T-cell (primary cell): ENCODE data around the gene DCTD. TPM values are rescaled to one million over a fixed set of nuclear protein-coding genes. Genes with fewer than 3 reads are reported as not detected.

Experiments
- ATAC-seq, 4 experiments: fragments of 200-7000 bp in 3 of 4; fragments of 150-1000 bp in 1 of 4; cut with Tn5 transposase; replicated peaks in 1 of 4; 1 replicate in 3 of 4; 2 replicates in 1 of 4; pipeline ENCODE4 v1.10.0; 2021; ENCODE audit warnings: moderate library complexity in 3 of 4, mild to moderate bottlenecking in 2 of 4, moderate number of reproducible peaks in 1 of 4
- CTCF ChIA-PET, 2 donors: fragments of 300-600 bp; sonication (Branson Sonifier 250); formaldehyde crosslinking; loops; one replicate each; lab custom pipeline; 2022; ENCODE audit warnings: antibody characterized with exemption in 2 of 2; lab: Charles Lee
- POLR2A ChIA-PET, 2 donors: fragments of 300-600 bp; sonication (Branson Sonifier 250); formaldehyde crosslinking; loops; one replicate each; lab custom pipeline; 2022; ENCODE audit warnings: antibody characterized with exemption in 2 of 2; lab: Charles Lee
- DNase-seq, 35 experiments: peaks; one replicate each; pipeline versions ENCODE4 v3.0.0 to v3.0.0-alpha.2; 2013 to 2023
- H3K27ac ChIP-seq: one replicate; pipeline ENCODE4 v1.5.1; 2013; ENCODE audit warnings: low read length
- H3K27me3 ChIP-seq, 2 experiments: replicated peaks in 1 of 2; 1 replicate in 1 of 2; 2 replicates in 1 of 2; pipeline versions ENCODE4 v1.6.1 to v1.7.0; 2013; ENCODE audit warnings: low read length in 1 of 2, mixed read lengths in 1 of 2; ENCODE audit not compliant: control insufficient read depth in 2 of 2, insufficient read depth in 2 of 2; ENCODE audit errors: extremely low read depth in 1 of 2
- H3K36me3 ChIP-seq, 2 donors: 1 replicate in 1 of 2; 2 replicates in 1 of 2; pipeline versions ENCODE4 v1.6.1 to v1.7.0; 2013; ENCODE audit warnings: low read length in 1 of 2; ENCODE audit not compliant: control insufficient read depth in 2 of 2, insufficient read depth in 1 of 2; ENCODE audit errors: extremely low read depth in 1 of 2
- H3K4me1 ChIP-seq, 2 experiments: 1 replicate in 1 of 2; 2 replicates in 1 of 2; pipeline versions ENCODE4 v1.6.1 to v1.7.0; 2013; ENCODE audit warnings: low read length in 2 of 2, mixed read lengths in 1 of 2; ENCODE audit not compliant: insufficient read depth in 2 of 2, control insufficient read depth in 1 of 2; ENCODE audit errors: extremely low read depth in 1 of 2
- H3K4me3 ChIP-seq, 2 donors: 1 replicate in 1 of 2; 2 replicates in 1 of 2; pipeline versions ENCODE4 v1.5.1 to v1.7.0; 2013; ENCODE audit warnings: mild to moderate bottlenecking in 2 of 2, low read length in 1 of 2, moderate library complexity in 1 of 2; ENCODE audit not compliant: control insufficient read depth in 1 of 2; ENCODE audit errors: extremely low read depth in 1 of 2
- H3K9me3 ChIP-seq: 2 replicates; pipeline ENCODE4 v1.7.0; 2013
- H3K27ac Mint-ChIP-seq, 2 donors: one replicate each; pipeline ENCODE4 v1.8.0; 2020 to 2021; ENCODE audit warnings: mild to moderate bottlenecking in 2 of 2, mixed read lengths in 2 of 2
- H3K27me3 Mint-ChIP-seq, 2 donors: one replicate each; pipeline ENCODE4 v1.8.0; 2021 to 2022; ENCODE audit warnings: mixed read lengths in 2 of 2
- H3K36me3 Mint-ChIP-seq: one replicate; pipeline ENCODE4 v1.8.0; 2021; ENCODE audit warnings: mixed read lengths
- H3K4me1 Mint-ChIP-seq, 3 donors: one replicate each; pipeline ENCODE4 v1.8.0; 2020 to 2022; ENCODE audit warnings: mixed read lengths in 3 of 3, mild to moderate bottlenecking in 1 of 3
- H3K4me3 Mint-ChIP-seq, 3 donors: one replicate each; pipeline ENCODE4 v1.8.0; 2020 to 2022; ENCODE audit warnings: mild to moderate bottlenecking in 3 of 3, mixed read lengths in 3 of 3, moderate library complexity in 3 of 3
- H3K9me3 Mint-ChIP-seq, 3 donors: one replicate each; pipeline ENCODE4 v1.8.0; 2020 to 2022; ENCODE audit warnings: mixed read lengths in 3 of 3
- WGBS: methylation state at CpG from one replicate; pipeline ENCODE4 v1.1.5; 2013; ENCODE audit warnings: missing lambda C conversion rate; ENCODE audit not compliant: insufficient coverage; 5-methylcytosine and 5-hydroxymethylcytosine counted together
- total RNA-seq, 35 experiments: library from RNA in 6 of 35; stranded (reverse) in 6 of 35; fragments of 120-200 nt in 1 of 35; gene quantifications; one replicate each; pipeline versions ENCODE4 v1.2.1 to v1.2.4 and lab custom pipeline; 2013 to 2026

Gene DCTD
- total RNA-seq, 5 donors from 2014 or later (not counting 1 experiment from before 2014, with no cell fraction given): 55.3 to 78.7 (median 68.8) TPM

GRCh38 chr4:182885022-182885737 is 32.0 kb downstream of the DCTD start:
- WGBS: no CpG with 5 or more reads among the region's 3 CpGs
- ATAC-seq (no peak), DNase-seq (no peak)
- Histone ChIP-seq H3K27me3 (no peaks in the 10 kb centered on the region), H3K9me3 (peaks cover 3% of the 10 kb centered on the region), H3K4me3 (peak overlapping the region in 1 of 2 donors; percentile 27), H3K36me3 (peaks cover 3 to 50% of the 10 kb centered on the region in 2 donors), H3K4me1 (no peaks in the 10 kb centered on the region), H3K27ac (no peak overlapping the region)
- H3K4me1 Mint-ChIP-seq: no peaks in the 10 kb centered on the region
- H3K36me3 Mint-ChIP-seq: peaks cover 86% of the 10 kb centered on the region
- H3K4me3 Mint-ChIP-seq: no peak overlapping the region
- H3K27me3 Mint-ChIP-seq: no peaks in the 10 kb centered on the region
- H3K27ac Mint-ChIP-seq: no peak overlapping the region
- H3K9me3 Mint-ChIP-seq: peaks cover 3 to 17% (median 11%) of the 10 kb centered on the region in 3 donors
- ChIA-PET POLR2A (no interaction called here), CTCF (no interaction called here)

DNA sequence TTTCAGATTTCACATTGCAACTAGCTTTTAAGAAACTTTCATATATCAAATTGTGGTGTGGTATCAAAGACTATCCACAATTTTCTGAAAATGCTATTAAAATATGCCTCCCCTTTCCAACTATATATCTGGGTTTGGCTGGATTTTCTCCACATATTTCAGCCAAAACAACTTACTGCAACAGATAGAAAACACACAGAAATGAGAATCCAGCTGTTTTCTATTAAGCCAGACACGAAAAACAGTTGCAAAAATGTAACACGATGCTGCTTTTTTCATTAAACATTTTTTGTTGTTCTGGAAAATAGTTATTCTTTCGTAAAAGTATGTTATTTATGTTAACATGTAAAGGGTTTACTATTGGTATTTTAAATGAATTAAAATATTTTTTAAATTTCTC is 33.1 kb downstream of the DCTD start:
- H3K27ac Mint-ChIP-seq: no peak overlapping the region
- H3K4me3 ChIP-seq: no peak overlapping the region
- ChIA-PET CTCF (no interaction called here), POLR2A (no interaction called here)
- H3K4me1 Mint-ChIP-seq: no peaks in the 10 kb centered on the region
- no peak for DNase-seq
- no peak overlapping the region for H3K27ac ChIP-seq
- no peaks in the 10 kb centered on the region for H3K27me3 Mint-ChIP-seq
- H3K9me3 Mint-ChIP-seq: peaks cover 3 to 17% (median 11%) of the 10 kb centered on the region in 3 donors
- no peaks in the 10 kb centered on the region for H3K27me3 ChIP-seq
- peaks cover 74% of the 10 kb centered on the region for H3K36me3 Mint-ChIP-seq
- no peak overlapping the region for H3K4me3 Mint-ChIP-seq
- H3K36me3 ChIP-seq: peaks cover 3 to 40% of the 10 kb centered on the region in 2 donors
- no peak for ATAC-seq
- H3K9me3 ChIP-seq: peaks cover 3% of the 10 kb centered on the region
- 100% methylated on average over 2 of the region's 3 CpGs for WGBS
- H3K4me1 ChIP-seq: no peaks in the 10 kb centered on the region

DNA sequence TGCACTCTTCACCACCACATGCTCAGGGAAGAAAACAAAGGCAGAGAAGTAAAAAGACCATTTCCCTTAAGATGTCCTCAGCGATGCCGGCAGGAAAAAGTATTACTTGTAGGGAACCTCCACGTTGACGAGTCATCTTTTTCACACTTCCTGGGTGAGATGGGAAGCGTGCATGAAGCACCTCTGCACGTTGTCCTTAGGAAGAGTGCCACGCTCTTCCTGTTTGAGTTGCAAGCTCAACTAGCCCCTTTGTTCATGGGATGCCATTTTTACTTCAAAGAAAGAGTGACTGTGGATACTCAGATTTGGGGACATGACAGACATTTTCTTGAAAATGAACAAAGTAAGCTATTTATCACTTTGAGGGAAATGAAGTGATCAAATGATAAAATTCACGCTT is 33.8 kb downstream of the DCTD start:
- ATAC-seq (no peak), DNase-seq (no peak)
- WGBS: 90% methylated on average over 5 of the region's 8 CpGs
- Mint-ChIP-seq H3K27me3 (no peaks in the 10 kb centered on the region), H3K36me3 (peaks cover 67% of the 10 kb centered on the region), H3K4me3 (no peak overlapping the region), H3K4me1 (no peaks in the 10 kb centered on the region), H3K9me3 (peaks cover 3 to 17% (median 11%) of the 10 kb centered on the region in 3 donors), H3K27ac (no peak overlapping the region)
- no peaks in the 10 kb centered on the region for H3K27me3 ChIP-seq
- H3K9me3 ChIP-seq: peaks cover 3% of the 10 kb centered on the region
- CTCF ChIA-PET: no interaction called here
- no peak overlapping the region for H3K27ac ChIP-seq
- no peak overlapping the region for H3K4me3 ChIP-seq
- no peaks in the 10 kb centered on the region for H3K4me1 ChIP-seq
- peaks cover 3 to 33% of the 10 kb centered on the region in 2 donors for H3K36me3 ChIP-seq
- POLR2A ChIA-PET: no interaction called here

DNA sequence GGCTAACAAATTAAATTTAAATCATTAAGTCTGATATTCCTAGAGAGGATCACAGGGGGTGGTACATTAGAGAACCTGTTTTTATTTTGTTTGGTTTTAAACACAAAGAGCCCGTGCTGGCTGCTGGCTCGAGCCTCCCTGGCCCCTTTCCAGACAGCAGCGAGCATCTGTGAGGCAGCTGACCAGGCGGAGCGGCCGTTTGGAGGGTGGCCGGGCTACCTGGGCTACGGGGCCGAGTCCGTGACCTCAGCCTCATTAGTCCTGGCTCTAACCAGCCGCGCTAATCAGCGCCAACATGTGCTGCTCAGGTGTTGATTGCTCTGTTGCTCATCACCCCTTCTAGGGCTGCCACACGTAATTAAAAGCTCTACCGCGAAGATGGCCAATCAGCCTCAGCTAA is 35.3 kb downstream of the DCTD start:
- ATAC-seq: no peak
- H3K36me3 ChIP-seq: peaks cover 4 to 26% of the 10 kb centered on the region in 2 donors
- no peak overlapping the region for H3K4me3 Mint-ChIP-seq
- ChIA-PET CTCF (no interaction called here), POLR2A (no interaction called here)
- H3K27me3 Mint-ChIP-seq: no peaks in the 10 kb centered on the region
- peaks cover 65% of the 10 kb centered on the region for H3K36me3 Mint-ChIP-seq
- no peaks in the 10 kb centered on the region for H3K4me1 Mint-ChIP-seq
- H3K27me3 ChIP-seq: no peaks in the 10 kb centered on the region
- no peak for DNase-seq
- H3K4me1 ChIP-seq: no peaks in the 10 kb centered on the region
- no peak overlapping the region for H3K27ac ChIP-seq
- H3K4me3 ChIP-seq: no peak overlapping the region
- H3K9me3 ChIP-seq: peaks cover 3% of the 10 kb centered on the region
- no peak overlapping the region for H3K27ac Mint-ChIP-seq
- H3K9me3 Mint-ChIP-seq: peaks cover 3 to 17% (median 11%) of the 10 kb centered on the region in 3 donors
- 93% methylated on average over 16 of the region's 16 CpGs for WGBS

GRCh38 chr4:182880387-182881356 is 36.5 kb downstream of the DCTD start:
- peaks cover 3% of the 10 kb centered on the region for H3K9me3 ChIP-seq
- CTCF ChIA-PET: no interaction called here
- DNase-seq (no peak), ATAC-seq (no peak)
- no peaks in the 10 kb centered on the region for H3K27me3 ChIP-seq
- H3K4me3 Mint-ChIP-seq: no peak overlapping the region
- WGBS: 96% methylated on average over 17 of the region's 26 CpGs
- no peaks in the 10 kb centered on the region for H3K27me3 Mint-ChIP-seq
- H3K9me3 Mint-ChIP-seq: peaks cover 2 to 10% (median 8%) of the 10 kb centered on the region in 3 donors
- H3K36me3 ChIP-seq: peaks cover 8 to 17% of the 10 kb centered on the region in 2 donors
- H3K4me1 ChIP-seq: no peaks in the 10 kb centered on the region
- POLR2A ChIA-PET: no interaction called here
- peaks cover 57% of the 10 kb centered on the region for H3K36me3 Mint-ChIP-seq
- H3K4me3 ChIP-seq: no peak overlapping the region
- H3K4me1 Mint-ChIP-seq: no peaks in the 10 kb centered on the region
- no peak overlapping the region for H3K27ac ChIP-seq
- H3K27ac Mint-ChIP-seq: no peak overlapping the region

GRCh38 chr4:182879913-182880312 is 37.3 kb downstream of the DCTD start:
- H3K4me3 ChIP-seq: no peak overlapping the region
- H3K27ac ChIP-seq: no peak overlapping the region
- Mint-ChIP-seq H3K4me1 (no peaks in the 10 kb centered on the region), H3K36me3 (peaks cover 57% of the 10 kb centered on the region), H3K27me3 (no peaks in the 10 kb centered on the region), H3K27ac (no peak overlapping the region), H3K4me3 (no peak overlapping the region), H3K9me3 (peaks cover 0 to 3% (median 2%) of the 10 kb centered on the region in 3 donors)
- H3K9me3 ChIP-seq: peaks cover 3% of the 10 kb centered on the region
- no peaks in the 10 kb centered on the region for H3K27me3 ChIP-seq
- H3K4me1 ChIP-seq: no peaks in the 10 kb centered on the region
- H3K36me3 ChIP-seq: peaks cover 8 to 13% of the 10 kb centered on the region in 2 donors
- POLR2A ChIA-PET: no interaction called here
- DNase-seq (no peak), ATAC-seq (no peak)
- WGBS: 98% methylated on average over 8 of the region's 9 CpGs
- CTCF ChIA-PET: no interaction called here
